Activated T-cell treated with anti-CD3 and anti-CD28 coated beads, Interleukin-2, amount 50 U/mL, for 4 hours (primary cell): Measurements from ENCODE around the gene EFCAB6. TPM values are rescaled to one million over a fixed set of nuclear protein-coding genes. Genes with fewer than 3 reads are reported as not detected.
A peak's percentile ranks its signal among the peaks of the same experiment; 100 is the strongest.

ENCODE experiments used
- ATAC-seq, 2 donors: fragments of 200-7000 bp; cut with Tn5 transposase; one replicate each; pipeline ENCODE4 v1.10.0; 2021
- DNase-seq: peaks from one replicate; pipeline ENCODE4 v3.0.0-alpha.2; 2020
- H3K27me3 Mint-ChIP-seq: one replicate; pipeline ENCODE4 v1.8.0; 2021; ENCODE audit warnings: low read depth, mixed read lengths
- H3K36me3 Mint-ChIP-seq: one replicate; pipeline ENCODE4 v1.8.0; 2022; ENCODE audit warnings: mixed read lengths; ENCODE audit not compliant: insufficient read depth
- H3K4me1 Mint-ChIP-seq: one replicate; pipeline ENCODE4 v1.8.0; 2021; ENCODE audit warnings: low read depth, mixed read lengths
- H3K4me3 Mint-ChIP-seq: one replicate; pipeline ENCODE4 v1.8.0; 2021; ENCODE audit warnings: mild to moderate bottlenecking, moderate library complexity, mixed read lengths
- H3K9me3 Mint-ChIP-seq: one replicate; pipeline ENCODE4 v1.8.0; 2021; ENCODE audit warnings: mixed read lengths
- total RNA-seq, 3 donors: library from RNA; stranded (reverse); gene quantifications; one replicate each; pipeline ENCODE4 v1.2.1, GENCODE V29; 2021

EFCAB6 gene
- total RNA-seq, 3 donors from 2014 or later, result 0.18 to 0.24 (median 0.18) TPM

DNA sequence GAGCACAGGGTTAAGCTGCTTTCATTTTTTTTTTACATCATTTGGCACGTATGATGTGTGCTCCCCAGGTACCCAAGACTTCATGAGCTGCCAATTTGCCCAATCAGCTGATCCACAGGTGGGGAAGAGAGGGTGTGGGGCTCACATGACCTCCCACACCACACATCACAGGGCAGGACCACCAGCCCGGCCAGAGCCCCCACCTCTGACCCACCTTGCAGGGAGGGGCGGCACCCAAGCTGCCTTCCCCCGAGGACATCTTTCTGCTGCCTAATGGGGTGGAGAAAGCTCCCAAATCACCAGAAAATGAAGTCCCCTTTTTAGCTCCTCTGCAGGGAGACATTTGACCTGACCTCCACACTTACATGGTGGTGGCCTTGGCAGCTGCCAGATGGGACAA, 280.5 kb downstream of the EFCAB6 start:
- H3K4me3 Mint-ChIP-seq, result no peak overlapping the region
- DNase-seq (no peak), ATAC-seq (no peak)

DNA sequence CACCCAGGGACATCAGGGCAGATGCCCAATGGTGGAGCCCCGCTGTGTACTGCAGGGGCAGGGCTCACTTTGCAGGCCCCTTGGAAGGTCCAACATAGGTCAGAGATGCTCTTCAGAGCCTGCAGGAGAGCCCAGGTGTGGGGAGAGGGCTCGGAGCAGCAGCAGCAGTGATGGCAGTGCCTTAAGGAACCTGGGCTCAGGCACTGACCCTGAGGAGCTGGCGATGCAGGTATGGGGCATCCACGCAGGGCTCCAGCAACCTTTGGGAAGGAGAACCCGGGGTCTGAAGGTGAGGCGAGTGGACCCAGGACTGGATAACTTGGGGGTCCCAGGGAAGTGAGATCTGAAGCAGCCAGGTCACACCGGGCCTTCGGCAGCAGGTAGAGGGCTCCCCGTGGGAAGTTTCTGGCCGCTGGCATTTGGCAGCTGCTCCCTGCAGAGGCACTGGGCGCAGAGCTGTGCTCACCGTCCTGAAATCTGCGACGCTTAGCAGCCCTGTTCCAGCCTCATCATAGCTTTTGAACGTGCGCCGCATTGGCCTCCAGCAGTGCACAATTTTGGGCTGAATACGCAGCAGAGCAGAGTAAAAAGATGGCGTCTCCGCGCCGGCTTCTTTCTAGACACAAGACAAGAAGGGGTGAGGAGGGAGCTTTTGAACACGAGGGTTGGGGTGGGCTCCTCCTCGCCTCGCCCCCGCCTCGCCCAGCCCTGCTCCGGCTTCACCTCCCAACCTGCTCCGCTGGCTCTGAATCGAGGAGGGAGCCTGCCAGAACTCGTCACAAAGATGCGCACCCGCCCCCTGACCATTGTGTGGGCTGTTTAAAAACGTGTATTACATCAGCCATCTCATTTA, 281.5 kb downstream of the EFCAB6 start:
- H3K9me3 Mint-ChIP-seq, result no peaks in the 10 kb centered on the region
- H3K4me3 Mint-ChIP-seq, result no peak overlapping the region
- no peaks in the 10 kb centered on the region for H3K4me1 Mint-ChIP-seq
- DNase-seq (no peak), ATAC-seq (no peak)
- H3K27me3 Mint-ChIP-seq, result peaks cover 16% of the 10 kb centered on the region
- no peaks in the 10 kb centered on the region for H3K36me3 Mint-ChIP-seq

More for the DNA sequence above, 280.5 kb downstream of the EFCAB6 start:
- H3K27me3 Mint-ChIP-seq, result peaks cover 12% of the 10 kb centered on the region
- no peaks in the 10 kb centered on the region for H3K9me3 Mint-ChIP-seq
- H3K4me1 Mint-ChIP-seq, result no peaks in the 10 kb centered on the region
- H3K36me3 Mint-ChIP-seq, result no peaks in the 10 kb centered on the region

DNA sequence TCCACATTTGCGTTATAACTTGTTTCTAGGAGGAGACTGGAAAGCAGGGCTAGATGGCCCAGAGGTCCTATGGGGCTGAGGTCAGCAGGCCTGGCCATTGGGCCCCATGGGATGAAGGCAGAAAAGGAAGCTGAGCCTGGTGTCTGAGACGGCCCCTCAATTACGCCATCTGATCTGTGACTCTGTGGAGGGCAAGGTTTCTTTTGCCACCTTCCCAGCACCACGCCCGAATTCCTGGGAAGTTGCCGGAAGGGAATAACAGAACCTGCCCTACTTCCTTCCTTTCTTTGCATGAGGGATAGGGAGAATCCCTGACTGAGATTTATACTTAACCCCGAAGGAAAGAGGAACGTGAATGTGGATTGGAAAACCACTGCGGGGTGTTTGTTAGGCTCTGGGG, 282.2 kb downstream of the EFCAB6 start:
- no peaks in the 10 kb centered on the region for H3K36me3 Mint-ChIP-seq
- H3K4me3 Mint-ChIP-seq, result no peak overlapping the region
- no peak for DNase-seq
- peaks cover 18% of the 10 kb centered on the region for H3K27me3 Mint-ChIP-seq
- no peak for ATAC-seq
- no peaks in the 10 kb centered on the region for H3K4me1 Mint-ChIP-seq
- no peaks in the 10 kb centered on the region for H3K9me3 Mint-ChIP-seq

DNA sequence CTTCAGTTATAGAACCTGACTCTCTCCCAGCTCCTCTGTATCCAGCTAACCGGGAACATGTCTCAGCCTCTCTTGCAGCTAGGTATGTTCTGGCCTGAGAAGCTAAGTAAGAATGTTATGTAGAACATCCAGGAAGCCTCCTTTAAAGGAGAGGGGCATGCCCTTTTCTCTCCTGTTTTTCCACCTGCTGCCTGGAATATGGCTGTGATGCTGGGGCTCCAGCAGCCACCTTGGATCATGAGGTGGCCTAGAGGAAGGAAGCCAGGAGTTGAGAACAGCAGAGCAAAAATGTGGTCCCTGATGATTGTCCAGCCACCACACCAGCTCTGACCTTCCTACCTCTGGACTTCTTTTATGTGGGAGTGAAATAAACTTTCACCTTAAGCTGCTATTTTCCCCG, 282.6 kb downstream of the EFCAB6 start:
- H3K9me3 Mint-ChIP-seq, result no peaks in the 10 kb centered on the region
- no peaks in the 10 kb centered on the region for H3K36me3 Mint-ChIP-seq
- H3K4me1 Mint-ChIP-seq, result no peaks in the 10 kb centered on the region
- no peak overlapping the region for H3K4me3 Mint-ChIP-seq
- no peak for ATAC-seq
- no peak for DNase-seq
- H3K27me3 Mint-ChIP-seq, result peaks cover 15% of the 10 kb centered on the region

DNA sequence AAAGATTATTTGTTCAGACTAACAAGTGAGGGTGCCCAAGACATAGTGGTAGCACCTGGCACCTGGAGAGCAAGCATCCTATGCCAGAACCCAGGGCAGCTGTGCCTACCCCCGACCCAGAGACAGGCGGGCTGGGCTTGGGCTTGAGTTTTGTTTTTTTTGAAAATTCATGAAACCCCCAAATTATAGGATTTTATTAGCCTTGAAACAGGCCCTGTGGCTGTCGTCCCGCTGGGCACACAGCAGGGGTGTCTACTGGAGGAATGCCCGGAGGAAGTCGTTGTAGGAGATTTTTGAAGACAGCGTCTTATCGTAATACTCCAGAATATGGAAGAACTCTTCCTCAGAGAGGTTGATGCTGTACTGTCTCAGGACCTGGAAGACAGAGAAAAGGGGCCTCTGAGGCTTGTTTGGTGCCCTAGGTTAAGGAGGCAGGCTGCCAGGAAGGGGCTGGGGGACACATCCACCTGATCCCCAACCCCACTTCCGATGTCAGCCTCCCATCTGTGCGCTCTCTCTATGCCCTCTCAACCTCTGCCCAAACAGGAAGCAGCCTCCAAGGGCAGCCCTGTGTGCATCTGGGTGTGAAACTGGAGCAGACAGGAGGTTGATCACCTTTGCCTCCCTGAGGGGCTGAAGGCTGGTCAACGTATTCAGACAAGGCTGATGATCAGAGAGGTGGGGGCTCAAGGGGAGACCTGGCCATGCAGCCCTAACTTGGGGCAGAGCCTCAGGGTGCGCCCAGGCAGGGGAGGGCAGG, 283.3 kb downstream of the EFCAB6 start:
- no peaks in the 10 kb centered on the region for H3K9me3 Mint-ChIP-seq
- H3K27me3 Mint-ChIP-seq, result peaks cover 15% of the 10 kb centered on the region
- no peaks in the 10 kb centered on the region for H3K36me3 Mint-ChIP-seq
- H3K4me1 Mint-ChIP-seq, result no peaks in the 10 kb centered on the region
- no peak for ATAC-seq
- no peak overlapping the region for H3K4me3 Mint-ChIP-seq
- no peak for DNase-seq

DNA sequence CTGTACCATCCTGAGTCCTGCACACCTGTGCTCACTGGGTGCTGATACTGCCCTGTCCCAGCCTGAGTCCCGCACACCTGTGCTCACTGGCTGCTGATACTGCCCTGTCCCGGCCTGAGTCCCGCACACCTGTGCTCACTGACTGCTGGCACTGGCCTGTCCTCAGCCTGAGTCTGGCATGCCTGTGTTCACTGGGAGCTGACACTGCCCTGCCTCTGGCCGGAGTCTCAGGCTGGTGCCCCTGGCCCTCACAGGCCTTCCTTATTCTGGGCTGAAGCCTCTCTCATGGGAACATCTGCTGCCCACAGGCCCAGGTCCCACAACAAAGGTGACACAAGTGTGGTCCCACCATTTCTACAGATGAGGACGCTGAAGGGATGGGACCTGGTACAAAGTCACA, 285.2 kb downstream of the EFCAB6 start:
- ATAC-seq, result no peak
- Mint-ChIP-seq H3K36me3 (no peaks in the 10 kb centered on the region), H3K4me3 (no peak overlapping the region), H3K4me1 (no peaks in the 10 kb centered on the region), H3K27me3 (peaks cover 15% of the 10 kb centered on the region), H3K9me3 (no peaks in the 10 kb centered on the region)
- no peak for DNase-seq

DNA sequence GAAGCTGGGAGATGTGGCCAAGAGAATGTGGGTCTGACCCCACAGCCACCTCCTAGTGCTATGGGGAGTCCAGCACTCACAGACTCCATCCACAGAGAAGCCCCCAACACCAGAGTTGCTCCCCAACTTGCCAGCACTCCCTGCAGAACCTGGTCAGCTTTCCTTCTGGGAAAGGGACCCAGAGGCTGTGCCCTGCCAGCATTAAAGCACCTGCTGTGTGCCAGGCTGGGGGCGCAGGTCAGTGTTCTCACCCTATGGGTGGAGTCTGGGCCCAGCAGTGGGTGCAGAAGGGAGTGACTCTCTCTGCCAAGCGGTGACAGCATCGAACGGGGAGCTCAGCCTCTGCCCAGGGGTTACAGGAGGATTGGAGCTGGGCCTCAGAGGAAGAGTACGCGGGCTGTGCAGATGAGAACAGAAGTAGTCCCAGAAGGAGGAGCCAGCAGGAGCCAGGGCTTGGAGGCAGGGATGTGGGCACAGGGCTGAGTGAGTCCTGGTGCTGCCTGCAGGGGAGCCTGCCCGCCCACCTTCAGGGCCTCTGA, 285.9 kb downstream of the EFCAB6 start:
- Mint-ChIP-seq H3K4me3 (no peak overlapping the region), H3K4me1 (no peaks in the 10 kb centered on the region), H3K36me3 (no peaks in the 10 kb centered on the region), H3K9me3 (no peaks in the 10 kb centered on the region), H3K27me3 (peaks cover 15% of the 10 kb centered on the region)
- no peak for ATAC-seq
- DNase-seq, result no peak

DNA sequence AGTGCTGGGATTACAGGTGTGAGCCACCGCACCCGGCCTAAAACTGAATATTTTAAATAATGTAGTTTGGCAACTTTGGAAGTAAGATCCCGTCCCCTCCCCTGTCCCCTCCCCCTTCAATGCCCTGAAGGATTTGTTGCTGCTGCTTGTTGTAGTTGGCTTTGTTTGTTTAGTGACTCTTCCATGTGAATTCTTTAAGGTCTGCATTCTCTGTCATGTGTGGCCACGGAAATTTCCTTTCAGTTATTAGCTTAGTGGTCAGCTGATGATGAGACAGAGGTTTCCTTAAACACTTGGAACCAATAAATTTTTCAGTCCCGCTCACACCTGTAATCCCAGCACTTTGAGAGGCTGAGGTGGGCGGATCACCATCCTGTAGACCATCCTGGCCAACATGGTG, 290.4 kb downstream of the EFCAB6 start:
- Mint-ChIP-seq H3K9me3 (no peaks in the 10 kb centered on the region), H3K36me3 (no peaks in the 10 kb centered on the region), H3K27me3 (peaks cover 11% of the 10 kb centered on the region), H3K4me1 (peaks cover 3% of the 10 kb centered on the region), H3K4me3 (no peak overlapping the region)
- DNase-seq (no peak), ATAC-seq (no peak)

DNA sequence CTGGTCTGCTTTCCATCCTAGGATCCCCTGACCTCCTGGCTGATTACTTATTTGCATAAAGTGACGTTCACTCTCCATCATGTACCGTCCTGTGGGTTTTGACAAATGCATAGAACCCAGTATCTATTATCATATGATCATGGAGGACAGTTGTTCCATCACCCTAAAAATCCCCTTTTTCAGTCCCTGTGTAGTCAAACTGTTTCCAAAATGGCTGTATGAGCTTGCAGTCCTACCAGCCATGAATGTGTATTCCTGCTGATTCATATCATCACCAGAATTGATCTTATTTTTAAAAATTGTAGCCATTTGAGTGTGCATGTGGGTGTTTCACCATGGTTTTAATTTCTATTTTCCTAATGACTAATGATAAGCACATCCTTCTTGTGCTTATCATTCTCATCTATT, 291.5 kb downstream of the EFCAB6 start:
- DNase-seq, result no peak
- H3K4me3 Mint-ChIP-seq, result no peak overlapping the region
- no peaks in the 10 kb centered on the region for H3K9me3 Mint-ChIP-seq
- H3K27me3 Mint-ChIP-seq, result peaks cover 9% of the 10 kb centered on the region
- peaks cover 3% of the 10 kb centered on the region for H3K4me1 Mint-ChIP-seq
- ATAC-seq, result peak; percentile 95 to 97
- no peaks in the 10 kb centered on the region for H3K36me3 Mint-ChIP-seq

DNA sequence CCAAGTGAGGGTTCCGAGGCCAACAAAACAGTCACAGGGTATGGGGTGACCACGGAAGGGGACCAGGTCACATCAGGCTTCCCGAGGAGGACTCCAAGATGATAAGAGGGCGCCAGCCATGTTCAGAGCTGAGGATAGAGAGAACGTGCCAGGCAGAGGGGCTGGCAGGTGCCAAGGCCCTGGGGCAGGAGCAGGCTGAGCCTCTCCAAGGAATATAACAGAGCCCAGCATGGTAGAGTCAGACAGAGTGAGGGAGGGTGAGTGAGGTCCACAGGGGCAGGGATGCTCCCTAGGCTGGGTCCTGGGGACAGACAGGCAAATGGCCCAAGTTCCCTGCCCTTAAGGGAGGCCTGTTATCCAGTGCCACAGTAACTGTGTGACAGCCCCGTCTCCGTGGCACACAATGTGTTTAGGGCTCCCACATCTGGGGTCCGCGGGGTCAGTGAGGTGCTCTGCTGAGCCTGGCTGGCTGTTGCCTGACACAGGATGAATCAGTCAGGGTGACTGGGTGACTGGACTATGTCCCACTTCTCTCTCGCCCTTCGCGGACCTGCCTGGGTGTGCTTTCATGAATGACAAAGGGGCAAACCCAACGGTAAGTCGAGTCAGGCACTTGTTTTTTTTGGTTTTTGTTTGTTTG, 295.0 kb downstream of the EFCAB6 start:
- Mint-ChIP-seq H3K9me3 (no peaks in the 10 kb centered on the region), H3K36me3 (no peaks in the 10 kb centered on the region), H3K27me3 (peaks cover 6% of the 10 kb centered on the region), H3K4me3 (no peak overlapping the region), H3K4me1 (peaks cover 3% of the 10 kb centered on the region)
- ATAC-seq, result no peak
- DNase-seq, result no peak

DNA sequence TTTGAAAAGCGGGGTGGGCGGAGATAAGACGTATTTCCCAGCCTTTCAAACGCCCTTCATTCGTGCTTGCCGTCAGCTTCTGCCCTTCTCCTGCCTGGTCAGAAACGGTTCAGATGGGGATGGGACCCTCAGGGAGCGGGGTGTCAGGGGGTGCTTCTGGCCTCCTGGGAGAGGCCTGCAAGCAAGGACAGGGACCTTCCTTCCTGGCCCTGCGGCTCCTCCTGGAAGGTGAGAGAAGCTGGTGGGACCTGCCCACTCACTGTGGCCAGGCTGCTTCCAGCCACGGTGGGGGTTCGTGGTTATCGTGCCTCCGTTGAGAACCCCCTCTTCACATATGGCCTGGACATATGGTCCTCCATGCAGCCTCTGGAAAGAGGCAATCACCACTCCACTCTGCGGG, 295.7 kb downstream of the EFCAB6 start:
- no peak for DNase-seq
- H3K36me3 Mint-ChIP-seq, result no peaks in the 10 kb centered on the region
- H3K4me3 Mint-ChIP-seq, result no peak overlapping the region
- peaks cover 6% of the 10 kb centered on the region for H3K27me3 Mint-ChIP-seq
- no peak for ATAC-seq
- H3K9me3 Mint-ChIP-seq, result no peaks in the 10 kb centered on the region
- H3K4me1 Mint-ChIP-seq, result peaks cover 3% of the 10 kb centered on the region

DNA sequence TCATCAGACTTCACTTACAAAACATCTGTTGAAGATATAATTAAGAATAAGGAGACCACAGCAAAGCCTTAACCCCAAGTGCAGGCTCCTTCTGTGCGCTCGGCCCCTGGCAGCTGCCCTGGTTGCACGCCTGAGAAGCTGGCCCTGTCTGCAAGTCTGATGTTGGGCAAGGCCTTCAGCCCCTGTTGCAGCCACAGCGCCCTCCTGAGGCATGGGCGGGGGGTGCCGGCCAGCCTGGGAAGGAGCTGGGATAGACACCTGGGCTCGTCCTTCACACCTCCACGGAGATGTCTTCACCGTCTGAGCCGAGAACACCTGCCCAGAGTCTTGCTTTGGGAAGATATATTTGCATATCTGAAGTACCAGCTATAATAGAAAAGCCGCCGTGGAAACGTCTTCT, 296.2 kb downstream of the EFCAB6 start:
- no peak for DNase-seq
- Mint-ChIP-seq H3K4me1 (peaks cover 3% of the 10 kb centered on the region), H3K4me3 (no peak overlapping the region), H3K27me3 (peaks cover 6% of the 10 kb centered on the region), H3K9me3 (no peaks in the 10 kb centered on the region), H3K36me3 (no peaks in the 10 kb centered on the region)
- ATAC-seq, result no peak

DNA sequence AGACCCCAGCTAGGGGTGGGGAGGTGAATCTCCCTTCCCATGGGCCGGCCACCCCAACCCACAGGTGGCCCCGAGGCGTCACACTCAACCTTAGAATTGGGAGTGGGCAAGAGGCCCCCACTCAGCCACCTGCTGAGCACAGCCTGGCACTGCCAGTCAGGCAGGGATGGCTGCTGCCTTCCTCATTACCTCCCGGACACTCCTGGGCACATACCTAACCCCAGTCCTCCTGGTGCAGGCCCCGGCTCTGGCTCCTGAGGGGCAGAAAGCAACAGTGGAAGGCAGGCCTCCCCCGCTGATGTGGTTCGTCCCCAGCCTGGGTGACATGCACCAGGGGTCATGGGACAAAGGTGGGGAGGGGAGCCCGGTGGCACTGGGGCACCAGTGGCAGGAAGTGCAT, 296.7 kb downstream of the EFCAB6 start:
- Mint-ChIP-seq H3K9me3 (no peaks in the 10 kb centered on the region), H3K4me1 (peaks cover 2% of the 10 kb centered on the region), H3K36me3 (no peaks in the 10 kb centered on the region), H3K4me3 (no peak overlapping the region), H3K27me3 (peaks cover 6% of the 10 kb centered on the region)
- no peak for ATAC-seq
- DNase-seq, result no peak

DNA sequence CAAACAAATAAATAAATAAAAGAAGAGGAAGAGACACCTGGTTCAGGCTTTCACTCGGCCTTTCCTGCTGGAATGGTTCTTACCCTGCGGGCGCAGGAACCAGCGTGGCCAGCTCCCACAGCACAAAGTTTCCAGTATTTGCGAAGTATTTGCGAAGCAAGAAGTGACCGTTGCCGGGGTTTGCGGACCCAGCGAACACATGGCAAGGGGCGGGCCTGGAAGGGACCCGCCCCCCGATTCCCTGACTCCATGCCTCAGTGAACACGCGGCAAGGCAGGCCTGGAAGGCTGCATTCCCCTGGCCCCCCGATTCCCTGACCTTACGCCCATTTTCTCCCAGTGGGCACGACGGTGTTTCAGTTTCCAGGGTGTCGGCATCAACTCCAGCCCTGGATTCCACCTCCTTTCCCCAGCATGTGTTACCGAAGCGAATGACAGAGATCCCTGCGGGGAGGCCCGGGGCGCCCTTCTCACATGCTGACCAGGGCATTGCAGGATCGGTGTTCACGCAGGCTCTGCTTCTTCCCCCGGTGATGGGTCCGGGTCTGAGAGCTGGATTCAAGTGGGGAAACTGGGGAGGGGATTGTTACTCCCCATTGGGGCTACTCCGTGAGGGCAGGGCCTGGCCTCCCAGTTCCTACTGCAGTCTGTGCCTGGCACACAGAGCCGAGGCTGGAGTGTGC, 297.5 kb downstream of the EFCAB6 start:
- no peaks in the 10 kb centered on the region for H3K9me3 Mint-ChIP-seq
- ATAC-seq, result no peak
- no peaks in the 10 kb centered on the region for H3K36me3 Mint-ChIP-seq
- no peak overlapping the region for H3K4me3 Mint-ChIP-seq
- no peaks in the 10 kb centered on the region for H3K4me1 Mint-ChIP-seq
- DNase-seq, result no peak
- H3K27me3 Mint-ChIP-seq, result peaks cover 6% of the 10 kb centered on the region
